Smooth muscle cell (in vitro differentiated cells): ENCODE results near the gene PTPRQ. TPM values are rescaled to one million over a fixed set of nuclear protein-coding genes. Genes with fewer than 3 reads are reported as not detected.

ENCODE experiments used
- DNase-seq: peaks from one replicate; lab custom pipeline; 2025; ENCODE audit not compliant: unreplicated experiment; lab: John Stamatoyannopoulos, UW
- H2AFZ ChIP-seq: fragments of 200-600 bp; sonication (generic); 2 replicates; pipeline ENCODE4 v1.6.0; 2016; ENCODE audit warnings: antibody characterized with exemption, low read depth, mild to moderate bottlenecking
- H3F3A ChIP-seq: fragments of 200-600 bp; sonication (generic); 2 replicates; pipeline ENCODE4 v1.6.0; 2017; ENCODE audit warnings: antibody characterized with exemption, low read depth
- H3K27ac ChIP-seq: fragments of 200-600 bp; sonication (generic); 2 replicates; pipeline ENCODE4 v1.5.1; 2016; ENCODE audit warnings: low read depth, mild to moderate bottlenecking
- H3K27me3 ChIP-seq: fragments of 200-600 bp; sonication (generic); 2 replicates; pipeline ENCODE4 v1.6.1; 2016; ENCODE audit warnings: low read depth, mild to moderate bottlenecking
- H3K36me3 ChIP-seq: fragments of 200-600 bp; sonication (generic); 2 replicates; pipeline ENCODE4 v1.5.1; 2016; ENCODE audit warnings: low read depth
- H3K4me1 ChIP-seq: fragments of 200-600 bp; sonication (generic); 2 replicates; pipeline ENCODE4 v1.5.1; 2016; ENCODE audit warnings: low read depth
- H3K4me2 ChIP-seq: fragments of 200-600 bp; sonication (generic); 2 replicates; pipeline ENCODE4 v1.6.0; 2016; ENCODE audit warnings: mild to moderate bottlenecking
- H3K4me3 ChIP-seq: fragments of 200-600 bp; sonication (generic); 2 replicates; pipeline ENCODE4 v1.5.1; 2016; ENCODE audit warnings: mild to moderate bottlenecking
- H3K79me2 ChIP-seq: fragments of 200-600 bp; sonication (generic); 2 replicates; pipeline ENCODE4 v1.6.0; 2016; ENCODE audit warnings: low read depth, mild to moderate bottlenecking
- H3K9ac ChIP-seq: fragments of 200-600 bp; sonication (generic); 2 replicates; pipeline ENCODE4 v1.6.0; 2016; ENCODE audit warnings: low read depth
- H3K9me3 ChIP-seq: fragments of 200-600 bp; sonication (generic); replicated peaks from 2 replicates; pipeline ENCODE4 v1.5.1; 2016; ENCODE audit warnings: low read depth
- H4K20me1 ChIP-seq: fragments of 200-600 bp; sonication (generic); 2 replicates; pipeline ENCODE4 v1.6.0; 2016; ENCODE audit warnings: low read depth
- WGBS: methylation state at CpG from one replicate; pipeline ENCODE4 v1.1.7; 2016; ENCODE audit warnings: low lambda C conversion rate; 5-methylcytosine and 5-hydroxymethylcytosine counted together
- polyA plus RNA-seq: library from polyadenylated mRNA; unstranded; fragments of >200 nt; fragmentation: Nextera tagmentation; extraction: Ambion mirVana; gene quantifications from 2 replicates; pipeline ENCODE4 v1.2.1, GENCODE V29; 2016
- total RNA-seq: library from RNA; depleted of rRNA; stranded (reverse); fragments of >200 nt; gene quantifications from 2 replicates; pipeline ENCODE4 v1.2.3, GENCODE V29; 2014
- TF ChIP-seq, protein P1 (sequence below): fragments of 200-600 bp; sonication (generic); IDR thresholded peaks from 2 replicates; pipeline ENCODE4 v1.5.1; 2017; ENCODE audit warnings: borderline replicate concordance, mild to moderate bottlenecking, antibody characterized with exemption; ENCODE audit not compliant: insufficient read depth, poor library complexity, severe bottlenecking

The PTPRQ gene
- total and polyA plus RNA-seq, 2 experiments from 2014 or later = 0.04 TPM; not detected in 1

GRCh38 chr12:80677994-80678393, 234.0 kb downstream of the PTPRQ start:
- Histone ChIP-seq H4K20me1 (no peaks in the 10 kb centered on the region), H3K4me3 (no peak overlapping the region), H3K79me2 (no peaks in the 10 kb centered on the region), H3K36me3 (no peaks in the 10 kb centered on the region), H3K9me3 (no peaks in the 10 kb centered on the region), H3K27me3 (no peaks in the 10 kb centered on the region), H3K9ac (no peak overlapping the region), H3F3A (no peaks in the 10 kb centered on the region), H3K4me2 (no peak overlapping the region), H3K4me1 (no peaks in the 10 kb centered on the region), H3K27ac (no peak overlapping the region), H2AFZ (no peak overlapping the region)
- no peak for DNase-seq
- TF ChIP-seq, protein P1, sequence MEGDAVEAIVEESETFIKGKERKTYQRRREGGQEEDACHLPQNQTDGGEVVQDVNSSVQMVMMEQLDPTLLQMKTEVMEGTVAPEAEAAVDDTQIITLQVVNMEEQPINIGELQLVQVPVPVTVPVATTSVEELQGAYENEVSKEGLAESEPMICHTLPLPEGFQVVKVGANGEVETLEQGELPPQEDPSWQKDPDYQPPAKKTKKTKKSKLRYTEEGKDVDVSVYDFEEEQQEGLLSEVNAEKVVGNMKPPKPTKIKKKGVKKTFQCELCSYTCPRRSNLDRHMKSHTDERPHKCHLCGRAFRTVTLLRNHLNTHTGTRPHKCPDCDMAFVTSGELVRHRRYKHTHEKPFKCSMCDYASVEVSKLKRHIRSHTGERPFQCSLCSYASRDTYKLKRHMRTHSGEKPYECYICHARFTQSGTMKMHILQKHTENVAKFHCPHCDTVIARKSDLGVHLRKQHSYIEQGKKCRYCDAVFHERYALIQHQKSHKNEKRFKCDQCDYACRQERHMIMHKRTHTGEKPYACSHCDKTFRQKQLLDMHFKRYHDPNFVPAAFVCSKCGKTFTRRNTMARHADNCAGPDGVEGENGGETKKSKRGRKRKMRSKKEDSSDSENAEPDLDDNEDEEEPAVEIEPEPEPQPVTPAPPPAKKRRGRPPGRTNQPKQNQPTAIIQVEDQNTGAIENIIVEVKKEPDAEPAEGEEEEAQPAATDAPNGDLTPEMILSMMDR = no peak
- 96% methylated on average over 1 of the region's 1 CpG for WGBS

GRCh38 chr12:80679346-80680131, 235.5 kb downstream of the PTPRQ start:
- 86% methylated on average over 3 of the region's 3 CpGs for WGBS
- H3K9me3 ChIP-seq = no peaks in the 10 kb centered on the region
- H3K4me1 ChIP-seq = no peaks in the 10 kb centered on the region
- TF ChIP-seq, protein P1 = no peak
- no peak overlapping the region for H2AFZ ChIP-seq
- no peaks in the 10 kb centered on the region for H3F3A ChIP-seq
- H3K9ac ChIP-seq = no peak overlapping the region
- no peaks in the 10 kb centered on the region for H4K20me1 ChIP-seq
- no peak overlapping the region for H3K4me2 ChIP-seq
- H3K36me3 ChIP-seq = no peaks in the 10 kb centered on the region
- H3K4me3 ChIP-seq = no peak overlapping the region
- no peak overlapping the region for H3K27ac ChIP-seq
- H3K79me2 ChIP-seq = no peaks in the 10 kb centered on the region
- H3K27me3 ChIP-seq = no peaks in the 10 kb centered on the region
- DNase-seq = no peak

- no peaks in the 10 kb centered on the region for H3K4me1 ChIP-seq
- no peaks in the 10 kb centered on the region for H3K27me3 ChIP-seq
- no peak overlapping the region for H3K4me3 ChIP-seq
- H3K4me2 ChIP-seq = no peak overlapping the region
- H3K27ac ChIP-seq = no peak overlapping the region
- WGBS = 76% methylated on average over 2 of the region's 2 CpGs
- TF ChIP-seq, protein P1 = no peak
- no peak for DNase-seq
- no peak overlapping the region for H2AFZ ChIP-seq
- H3K9ac ChIP-seq = no peak overlapping the region
- H4K20me1 ChIP-seq = no peaks in the 10 kb centered on the region
- H3K36me3 ChIP-seq = no peaks in the 10 kb centered on the region
- H3K79me2 ChIP-seq = no peaks in the 10 kb centered on the region
- no peaks in the 10 kb centered on the region for H3F3A ChIP-seq
- H3K9me3 ChIP-seq = no peaks in the 10 kb centered on the region
Observed at GRCh38 chr12:80681287-80681686, 237.3 kb downstream of the PTPRQ start.

DNA sequence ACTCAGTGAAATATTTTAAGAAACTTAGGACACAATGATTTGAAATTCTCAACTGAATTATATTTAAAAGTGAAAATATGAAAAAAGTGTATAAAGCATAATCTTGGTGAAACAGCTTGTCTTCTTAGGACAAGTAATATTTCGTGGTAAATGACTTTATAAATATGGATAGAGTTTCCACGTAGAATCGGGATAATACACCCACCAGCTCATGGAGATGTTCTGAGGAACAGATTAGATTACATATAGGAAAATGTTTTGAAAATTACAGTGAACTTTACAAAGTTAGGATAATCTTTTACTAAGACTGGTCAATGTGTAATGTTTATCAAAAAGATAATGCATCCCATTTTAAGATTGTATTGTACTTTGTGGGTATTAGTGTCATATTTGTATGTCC, 237.8 kb downstream of the PTPRQ start:
- Histone ChIP-seq H3K36me3 (no peaks in the 10 kb centered on the region), H2AFZ (no peak overlapping the region), H3K4me3 (no peak overlapping the region), H3K4me2 (no peak overlapping the region), H4K20me1 (no peaks in the 10 kb centered on the region), H3K9me3 (no peaks in the 10 kb centered on the region), H3F3A (no peaks in the 10 kb centered on the region), H3K9ac (no peak overlapping the region), H3K27ac (no peak overlapping the region), H3K27me3 (no peaks in the 10 kb centered on the region), H3K4me1 (no peaks in the 10 kb centered on the region), H3K79me2 (no peaks in the 10 kb centered on the region)
- TF ChIP-seq, protein P1 = no peak
- no peak for DNase-seq
- 93% methylated on average over 3 of the region's 3 CpGs for WGBS
